Peyer's patch (tissue), 4 donors: ENCODE results near the gene UTP14A.

Experiments
- POLR2A ChIP-seq, 2 donors: fragments of 450-650 bp; IDR thresholded peaks; one replicate each; pipeline ENCODE4 v1.5.1; 2017; ENCODE audit warnings: antibody characterized with exemption in 2 of 2, mild to moderate bottlenecking in 2 of 2, moderate library complexity in 2 of 2
- TF ChIP-seq, protein P1 (sequence below), 6 experiments: fragments of 450-650 bp in 4 of 6; fragments of 200-600 bp in 2 of 6; sonication (generic) in 1 of 6; IDR thresholded peaks; one replicate each; pipeline ENCODE4 v1.5.1; 2017 to 2019; ENCODE audit warnings: antibody characterized with exemption in 6 of 6, mild to moderate bottlenecking in 3 of 6, moderate library complexity in 1 of 6

DNA sequence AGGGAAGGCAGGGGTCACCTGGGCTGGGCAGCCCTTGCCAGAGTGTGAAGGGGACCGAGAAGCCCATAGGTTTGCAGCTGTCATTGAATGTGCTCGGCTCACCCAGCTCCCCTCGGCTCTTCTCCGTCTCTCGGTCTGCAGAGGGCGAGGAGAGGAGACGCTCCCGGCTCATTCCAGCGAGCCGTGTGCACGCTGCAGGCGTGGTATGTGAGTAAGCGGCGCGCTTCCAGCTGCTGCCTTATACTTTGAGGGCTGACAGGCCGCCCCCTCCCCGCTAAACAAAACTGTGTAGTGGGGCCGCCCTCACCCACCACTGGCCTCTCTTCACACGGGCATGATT, 53.5 kb downstream of the UTP14A start:
- TF ChIP-seq, protein P1, sequence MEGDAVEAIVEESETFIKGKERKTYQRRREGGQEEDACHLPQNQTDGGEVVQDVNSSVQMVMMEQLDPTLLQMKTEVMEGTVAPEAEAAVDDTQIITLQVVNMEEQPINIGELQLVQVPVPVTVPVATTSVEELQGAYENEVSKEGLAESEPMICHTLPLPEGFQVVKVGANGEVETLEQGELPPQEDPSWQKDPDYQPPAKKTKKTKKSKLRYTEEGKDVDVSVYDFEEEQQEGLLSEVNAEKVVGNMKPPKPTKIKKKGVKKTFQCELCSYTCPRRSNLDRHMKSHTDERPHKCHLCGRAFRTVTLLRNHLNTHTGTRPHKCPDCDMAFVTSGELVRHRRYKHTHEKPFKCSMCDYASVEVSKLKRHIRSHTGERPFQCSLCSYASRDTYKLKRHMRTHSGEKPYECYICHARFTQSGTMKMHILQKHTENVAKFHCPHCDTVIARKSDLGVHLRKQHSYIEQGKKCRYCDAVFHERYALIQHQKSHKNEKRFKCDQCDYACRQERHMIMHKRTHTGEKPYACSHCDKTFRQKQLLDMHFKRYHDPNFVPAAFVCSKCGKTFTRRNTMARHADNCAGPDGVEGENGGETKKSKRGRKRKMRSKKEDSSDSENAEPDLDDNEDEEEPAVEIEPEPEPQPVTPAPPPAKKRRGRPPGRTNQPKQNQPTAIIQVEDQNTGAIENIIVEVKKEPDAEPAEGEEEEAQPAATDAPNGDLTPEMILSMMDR (IDR thresholded peaks at IDR 0.05): no peak
- no peak for TF ChIP-seq POLR2A (IDR thresholded peaks at IDR 0.05)
